K562 (cell line): ENCODE measurements around the gene LDLRAD1. TPM values are rescaled to one million over a fixed set of nuclear protein-coding genes. Genes with fewer than 3 reads are reported as not detected.
A peak's percentile ranks its signal among the peaks of the same experiment; 100 is the strongest.

Source experiments
- ARID1B ChIP-seq: fragments of 450-650 bp; IDR thresholded peaks from 2 replicates; pipeline ENCODE4 v1.6.1; 2016; ENCODE audit warnings: antibody characterized with exemption, mild to moderate bottlenecking, inconsistent platforms
- BCOR ChIP-seq: fragments of 450-650 bp; IDR thresholded peaks from 2 replicates; pipeline ENCODE4 v1.6.1; 2016
- C11orf30 ChIP-seq: fragments of 450-650 bp; IDR thresholded peaks from 2 replicates; pipeline ENCODE4 v1.6.1; 2016; ENCODE audit warnings: low read depth, mild to moderate bottlenecking
- CC2D1A ChIP-seq: fragments of 450-650 bp; IDR thresholded peaks from 2 replicates; pipeline ENCODE4 v1.6.1; 2017; ENCODE audit warnings: mild to moderate bottlenecking
- HDAC8 ChIP-seq: fragments of 450-650 bp; IDR thresholded peaks from 2 replicates; pipeline ENCODE4 v1.6.1; 2016; ENCODE audit warnings: mild to moderate bottlenecking, missing genetic modification characterization, moderate library complexity, missing compliant biosample characterization
- MYBL2 ChIP-seq, 2 experiments: fragments of 450-650 bp in 1 of 2; sonication (generic) in 1 of 2; formaldehyde crosslinking in 1 of 2; IDR thresholded peaks; 2 replicates each; pipeline versions ENCODE4 v1.6.1 to v1.8.1; 2017 to 2022; ENCODE audit warnings: borderline replicate concordance in 1 of 2, inconsistent platforms in 1 of 2, low read depth in 1 of 2, mild to moderate bottlenecking in 1 of 2, missing genetic modification reagents in 1 of 2, moderate library complexity in 1 of 2
- NFRKB ChIP-seq: fragments of 450-650 bp; IDR thresholded peaks from 2 replicates; pipeline ENCODE4 v1.6.1; 2016; ENCODE audit warnings: low read depth
- PHB ChIP-seq: fragments of 250-450 bp; sonication (Bioruptor Pico); IDR thresholded peaks from 2 replicates; pipeline ENCODE4 v1.5.0; 2021
- PHF8 ChIP-seq: fragments of 200-600 bp; sonication (generic); IDR thresholded peaks from 2 replicates; pipeline ENCODE4 v1.6.1; 2012; ENCODE audit warnings: mixed run types, mild to moderate bottlenecking, inconsistent platforms, low read length, moderate library complexity, borderline replicate concordance
- SMAD3 ChIP-seq: fragments of 450-650 bp; formaldehyde crosslinking; conservative IDR thresholded peaks from 2 replicates; pipeline ENCODE4 v1.4.0; 2020; ENCODE audit warnings: mild to moderate bottlenecking
- ZNF140 ChIP-seq: fragments of 250-450 bp; sonication (Bioruptor Pico); IDR thresholded peaks from 2 replicates; pipeline ENCODE4 v1.8.0; 2021; ENCODE audit warnings: moderate library complexity, mild to moderate bottlenecking, inconsistent platforms
- ZNF695 ChIP-seq: fragments of 450-650 bp; formaldehyde crosslinking; IDR thresholded peaks from 2 replicates; pipeline ENCODE4 v1.4.0; 2020; ENCODE audit warnings: mild to moderate bottlenecking, moderate library complexity
- ZNF764 ChIP-seq: fragments of 250-450 bp; sonication (Bioruptor Pico); IDR thresholded peaks from 2 replicates; pipeline ENCODE4 v1.4.0; 2020; ENCODE audit warnings: low read depth, mild to moderate bottlenecking, moderate library complexity
- polyA plus RNA-seq, 8 experiments: library from polyadenylated mRNA; depleted of rRNA in 4 of 8; stranded (reverse) in 5 of 8; unstranded in 3 of 8; fragments of >200 nt; fragmentation: Nextera tagmentation in 2 of 8; fragmentation: Illumina TruSeq in 1 of 8; extraction: Ambion mirVana in 2 of 8; extraction: Trizol in 1 of 8; gene quantifications; 2 replicates each; pipeline versions ENCODE4 v1.2.1 to v1.2.3, GENCODE V29; 2011 to 2014; ENCODE audit warnings: inconsistent platforms in 1 of 8, missing spikeins in 1 of 8
- total RNA-seq, 7 experiments: library from RNA; depleted of rRNA in 6 of 7; stranded (reverse); fragments of >200 nt in 6 of 7; fragmentation: Illumina TruSeq in 2 of 7; extraction: Trizol in 2 of 7; gene quantifications; 2 replicates each; pipeline versions ENCODE4 v1.2.1 to v1.2.3, GENCODE V29; 2011 to 2021; ENCODE audit warnings: low replicate concordance in 1 of 7
- TF ChIP-seq, protein P1 (sequence below): fragments of 450-650 bp; IDR thresholded peaks from 2 replicates; pipeline ENCODE4 v1.6.1; 2018; ENCODE audit warnings: mild to moderate bottlenecking, low read depth; ENCODE audit not compliant: partially characterized antibody
- TF ChIP-seq, protein P2 (sequence below): sonication (generic); formaldehyde crosslinking; IDR thresholded peaks from 2 replicates; pipeline ENCODE4 v1.8.1; 2023; ENCODE audit warnings: missing genetic modification reagents, mild to moderate bottlenecking, borderline replicate concordance

Gene LDLRAD1
- total and polyA plus RNA-seq, 9 of the 15 experiments (the other 6 are each of a cell fraction or from before 2014, with no cell fraction given) = not detected

DNA sequence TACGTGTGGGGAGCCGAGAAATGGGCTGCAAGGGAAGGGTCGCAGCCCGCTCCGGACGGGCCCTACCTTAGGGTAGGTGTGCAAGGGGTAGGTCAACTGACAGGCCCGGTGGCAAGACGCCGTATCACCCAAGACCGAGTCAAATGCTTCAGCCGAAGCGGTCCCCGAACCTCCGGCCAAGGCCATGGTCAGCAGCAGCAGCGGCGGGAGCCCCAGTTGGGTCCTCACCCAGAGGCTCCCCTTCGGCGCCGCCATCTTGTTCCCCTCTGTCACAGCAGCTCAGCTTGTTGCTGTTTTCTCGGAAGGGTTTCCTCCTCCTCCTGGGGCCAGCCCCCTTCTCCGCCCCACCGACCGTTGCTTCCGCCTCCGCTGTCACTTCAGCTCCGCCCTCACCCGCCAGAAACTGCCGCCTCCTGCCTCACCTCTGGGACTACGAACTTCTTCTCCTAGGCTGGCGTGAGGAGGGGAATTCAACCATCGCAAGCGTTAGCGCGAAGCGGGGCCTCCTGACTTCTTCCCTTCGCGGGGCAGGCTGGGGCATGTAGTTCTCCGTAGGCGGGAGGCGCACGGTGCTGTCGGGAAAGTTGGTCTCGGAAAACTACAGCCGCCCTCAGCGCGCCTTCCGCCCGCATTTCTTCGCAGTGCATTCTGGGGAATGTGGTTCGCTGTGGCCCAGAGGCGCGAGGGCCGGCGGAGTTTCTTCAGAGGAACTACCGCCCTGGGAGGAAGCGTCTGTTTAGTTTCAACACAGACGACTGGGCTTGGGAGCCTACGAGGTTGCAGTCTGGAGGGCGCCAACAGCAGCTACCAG lies 35.2 kb upstream of the LDLRAD1 start, which contains the start of the genes TCEANC2 and TMEM59 (continued):
- TF ChIP-seq C11orf30 (peak; percentile 56), PHF8 (peak; percentile 88; the same call in 1 of the 2 replicates), ZNF764 (CRISPR knock-in tag) (no peak), ARID1B (no peak; the same call in none of the 2 replicates), ZNF140 (CRISPR knock-in tag) (no peak), PHB (CRISPR knock-in tag) (no peak), BCOR (no peak), ZNF695 (CRISPR knock-in tag) (no peak), MYBL2 (IDR thresholded peaks at IDR 0.05; ENCODE audit: low read depth) (peak; percentile 78), MYBL2 (CRISPR knock-in tag; IDR thresholded peaks at IDR 0.05; ENCODE audit: borderline replicate concordance) (no peak), HDAC8 (tag) (0 out of 2 replicates have a peak, but pooled peaks have one; percentile 29), SMAD3 (no peak), NFRKB (peak; percentile 90), CC2D1A (no peak)
- TF ChIP-seq, protein P1, sequence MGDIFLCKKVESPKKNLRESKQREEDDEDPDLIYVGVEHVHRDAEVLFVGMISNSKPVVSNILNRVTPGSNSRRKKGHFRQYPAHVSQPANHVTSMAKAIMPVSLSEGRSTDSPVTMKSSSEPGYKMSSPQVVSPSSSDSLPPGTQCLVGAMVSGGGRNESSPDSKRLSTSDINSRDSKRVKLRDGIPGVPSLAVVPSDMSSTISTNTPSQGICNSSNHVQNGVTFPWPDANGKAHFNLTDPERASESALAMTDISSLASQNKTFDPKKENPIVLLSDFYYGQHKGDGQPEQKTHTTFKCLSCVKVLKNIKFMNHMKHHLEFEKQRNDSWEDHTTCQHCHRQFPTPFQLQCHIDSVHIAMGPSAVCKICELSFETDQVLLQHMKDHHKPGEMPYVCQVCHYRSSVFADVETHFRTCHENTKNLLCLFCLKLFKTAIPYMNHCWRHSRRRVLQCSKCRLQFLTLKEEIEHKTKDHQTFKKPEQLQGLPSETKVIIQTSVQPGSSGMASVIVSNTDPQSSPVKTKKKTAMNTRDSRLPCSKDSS = no peak
- TF ChIP-seq, protein P2, sequence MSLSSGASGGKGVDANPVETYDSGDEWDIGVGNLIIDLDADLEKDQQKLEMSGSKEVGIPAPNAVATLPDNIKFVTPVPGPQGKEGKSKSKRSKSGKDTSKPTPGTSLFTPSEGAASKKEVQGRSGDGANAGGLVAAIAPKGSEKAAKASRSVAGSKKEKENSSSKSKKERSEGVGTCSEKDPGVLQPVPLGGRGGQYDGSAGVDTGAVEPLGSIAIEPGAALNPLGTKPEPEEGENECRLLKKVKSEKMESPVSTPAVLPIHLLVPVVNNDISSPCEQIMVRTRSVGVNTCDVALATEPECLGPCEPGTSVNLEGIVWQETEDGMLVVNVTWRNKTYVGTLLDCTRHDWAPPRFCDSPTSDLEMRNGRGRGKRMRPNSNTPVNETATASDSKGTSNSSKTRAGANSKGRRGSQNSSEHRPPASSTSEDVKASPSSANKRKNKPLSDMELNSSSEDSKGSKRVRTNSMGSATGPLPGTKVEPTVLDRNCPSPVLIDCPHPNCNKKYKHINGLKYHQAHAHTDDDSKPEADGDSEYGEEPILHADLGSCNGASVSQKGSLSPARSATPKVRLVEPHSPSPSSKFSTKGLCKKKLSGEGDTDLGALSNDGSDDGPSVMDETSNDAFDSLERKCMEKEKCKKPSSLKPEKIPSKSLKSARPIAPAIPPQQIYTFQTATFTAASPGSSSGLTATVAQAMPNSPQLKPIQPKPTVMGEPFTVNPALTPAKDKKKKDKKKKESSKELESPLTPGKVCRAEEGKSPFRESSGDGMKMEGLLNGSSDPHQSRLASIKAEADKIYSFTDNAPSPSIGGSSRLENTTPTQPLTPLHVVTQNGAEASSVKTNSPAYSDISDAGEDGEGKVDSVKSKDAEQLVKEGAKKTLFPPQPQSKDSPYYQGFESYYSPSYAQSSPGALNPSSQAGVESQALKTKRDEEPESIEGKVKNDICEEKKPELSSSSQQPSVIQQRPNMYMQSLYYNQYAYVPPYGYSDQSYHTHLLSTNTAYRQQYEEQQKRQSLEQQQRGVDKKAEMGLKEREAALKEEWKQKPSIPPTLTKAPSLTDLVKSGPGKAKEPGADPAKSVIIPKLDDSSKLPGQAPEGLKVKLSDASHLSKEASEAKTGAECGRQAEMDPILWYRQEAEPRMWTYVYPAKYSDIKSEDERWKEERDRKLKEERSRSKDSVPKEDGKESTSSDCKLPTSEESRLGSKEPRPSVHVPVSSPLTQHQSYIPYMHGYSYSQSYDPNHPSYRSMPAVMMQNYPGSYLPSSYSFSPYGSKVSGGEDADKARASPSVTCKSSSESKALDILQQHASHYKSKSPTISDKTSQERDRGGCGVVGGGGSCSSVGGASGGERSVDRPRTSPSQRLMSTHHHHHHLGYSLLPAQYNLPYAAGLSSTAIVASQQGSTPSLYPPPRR = 0 out of 2 replicates have a peak, but pooled peaks have one; percentile 21
